HG03571 (cell line): ENCODE results near the gene ERC2.

Source experiments
- ATAC-seq: cut with Tn5 transposase; IDR thresholded peaks from one replicate; pipeline ENCODE4 v1.9.1; 2021; ENCODE audit not compliant: unreplicated experiment

The ERC2 gene

GRCh38 chr3:55774856-55775255 lies 693.4 kb downstream of the ERC2 start:
- ATAC-seq = no peak

GRCh38 chr3:55771503-55771902 lies 696.8 kb downstream of the ERC2 start:
- no peak for ATAC-seq

DNA sequence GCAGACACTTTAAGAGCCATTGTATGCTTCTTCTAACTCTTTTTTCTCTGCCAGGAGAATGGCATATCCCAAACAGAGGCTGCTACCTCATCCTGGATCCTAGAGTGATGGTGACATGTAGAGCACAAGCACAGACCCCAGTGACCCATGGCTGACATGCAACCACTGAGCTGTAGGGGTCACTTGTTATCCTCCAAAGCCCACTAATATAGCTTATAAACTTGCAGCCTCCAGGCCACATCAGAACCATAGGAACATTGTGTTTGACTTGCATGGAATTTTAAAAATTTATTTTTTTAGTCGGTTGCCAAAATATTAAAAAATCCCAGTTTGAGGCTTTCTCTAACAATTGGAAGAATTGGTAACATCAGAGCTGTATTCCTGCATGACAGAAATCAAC lies 698.2 kb downstream of the ERC2 start:
- ATAC-seq = no peak

- ATAC-seq = no peak
These were observed 701.5 kb downstream of the ERC2 start for GRCh38 chr3:55766753-55767152.

- no peak for ATAC-seq
These were observed 702.2 kb downstream of the ERC2 start for GRCh38 chr3:55765906-55766701.

DNA sequence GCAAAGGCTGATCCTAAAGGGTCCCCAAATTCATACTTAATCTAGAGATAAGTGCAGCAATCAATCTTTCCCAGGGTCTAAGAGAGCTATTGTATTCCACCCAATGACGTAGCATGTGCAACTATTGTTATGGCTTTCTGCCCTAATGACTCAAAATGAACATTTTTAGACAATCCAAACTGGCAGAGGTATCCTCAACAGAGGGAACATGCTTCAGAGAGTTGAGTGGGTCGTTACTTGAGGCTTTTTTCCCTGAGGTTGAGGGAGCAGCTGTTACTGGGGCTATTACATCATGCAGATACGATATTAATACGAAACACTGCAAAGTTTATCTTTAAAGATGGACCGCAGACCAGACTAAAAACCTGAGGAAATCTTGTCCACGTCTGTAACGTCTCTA lies 702.9 kb downstream of the ERC2 start:
- no peak for ATAC-seq

DNA sequence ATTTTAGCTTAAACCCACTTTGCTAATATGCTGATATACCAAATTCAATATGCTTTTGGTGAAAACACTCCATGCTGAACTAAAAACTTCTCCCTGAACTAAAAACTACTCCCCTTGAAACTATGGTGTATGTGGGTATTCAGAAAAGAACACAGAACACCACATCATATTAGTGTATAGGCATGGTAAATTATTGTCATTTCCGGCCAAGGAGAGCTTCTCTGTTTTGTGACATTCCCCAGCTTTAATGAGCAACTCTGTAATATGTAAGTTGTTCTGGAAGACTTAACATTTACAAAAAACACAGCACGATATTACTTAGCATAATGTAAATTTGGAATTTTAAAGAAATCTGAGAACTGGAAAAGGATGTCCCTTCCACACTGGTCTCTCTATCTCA lies 711.3 kb downstream of the ERC2 start:
- no peak for ATAC-seq

DNA sequence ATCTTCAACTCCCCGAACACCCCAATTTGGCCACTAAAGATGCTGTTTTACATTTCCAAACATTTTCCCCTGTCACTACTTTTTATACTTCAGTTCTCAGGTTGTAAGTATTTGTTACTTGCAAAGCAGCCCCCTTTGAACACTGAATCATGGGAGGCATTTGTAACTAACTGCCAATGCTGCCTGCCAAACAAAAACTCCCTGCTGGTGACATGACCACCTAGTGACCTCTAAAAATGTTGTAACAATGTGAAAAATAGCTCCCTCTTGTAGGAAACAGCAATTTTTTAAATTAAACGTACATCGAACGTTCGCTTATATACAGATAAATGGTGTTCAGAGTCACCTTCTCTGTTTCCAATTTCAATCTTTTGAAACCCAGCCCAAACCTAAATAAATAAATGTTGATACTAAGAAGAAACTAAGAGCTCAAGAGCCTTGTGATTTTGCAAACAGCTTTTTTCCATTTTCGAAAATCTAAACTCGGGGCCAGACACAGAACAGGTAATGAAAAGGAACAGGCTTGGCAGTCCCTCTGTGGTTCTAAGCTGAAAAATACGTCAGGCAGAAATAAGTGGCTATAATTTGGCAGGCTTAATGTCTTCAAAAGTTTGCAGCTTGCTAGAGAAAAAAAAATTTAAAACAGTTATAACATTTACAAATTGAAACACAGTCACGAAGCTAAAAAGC lies 712.6 kb downstream of the ERC2 start:
- ATAC-seq = no peak

- no peak for ATAC-seq
These were observed 715.4 kb downstream of the ERC2 start for GRCh38 chr3:55752911-55753310.

DNA sequence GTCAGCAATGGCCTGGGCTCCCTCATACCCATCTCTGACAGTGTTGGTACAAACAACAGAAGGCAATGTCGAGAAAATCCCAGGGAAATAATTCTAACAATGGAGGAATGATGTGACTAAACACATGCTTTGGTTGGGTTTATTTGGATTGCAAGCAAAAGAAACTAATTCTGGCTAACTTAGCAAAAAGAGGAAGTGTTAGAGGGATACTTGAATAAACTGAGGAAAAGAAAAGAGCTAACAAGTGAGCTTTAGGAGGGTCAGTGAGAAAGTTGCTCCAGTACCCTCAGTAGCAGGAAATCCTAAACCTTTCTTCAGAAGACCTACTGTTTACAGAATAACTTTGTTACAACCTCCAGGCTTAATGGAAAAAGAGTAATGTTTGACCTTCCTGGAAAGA lies 716.5 kb downstream of the ERC2 start:
- ATAC-seq = no peak

DNA sequence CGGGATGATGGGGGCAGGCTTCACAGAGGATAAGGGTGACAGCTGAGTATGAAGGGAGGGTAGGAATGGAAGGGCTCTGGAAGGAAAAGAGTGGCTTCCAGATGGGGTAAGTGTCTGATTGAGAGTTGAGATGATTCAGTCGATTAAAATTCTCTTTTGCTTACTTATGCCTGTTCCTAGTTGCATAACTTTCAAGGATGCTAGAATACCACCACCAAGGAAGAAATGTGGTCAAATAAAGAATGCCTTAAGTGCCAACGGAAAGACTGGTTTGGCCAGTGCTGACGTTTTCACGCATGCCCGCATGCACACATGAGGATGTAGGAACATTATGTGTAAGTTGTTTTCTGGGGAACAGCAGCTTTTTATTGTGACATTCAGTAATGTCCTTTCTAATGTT lies 717.7 kb downstream of the ERC2 start:
- ATAC-seq = no peak

- ATAC-seq = no peak
These were observed 719.2 kb downstream of the ERC2 start for GRCh38 chr3:55749036-55749435.

DNA sequence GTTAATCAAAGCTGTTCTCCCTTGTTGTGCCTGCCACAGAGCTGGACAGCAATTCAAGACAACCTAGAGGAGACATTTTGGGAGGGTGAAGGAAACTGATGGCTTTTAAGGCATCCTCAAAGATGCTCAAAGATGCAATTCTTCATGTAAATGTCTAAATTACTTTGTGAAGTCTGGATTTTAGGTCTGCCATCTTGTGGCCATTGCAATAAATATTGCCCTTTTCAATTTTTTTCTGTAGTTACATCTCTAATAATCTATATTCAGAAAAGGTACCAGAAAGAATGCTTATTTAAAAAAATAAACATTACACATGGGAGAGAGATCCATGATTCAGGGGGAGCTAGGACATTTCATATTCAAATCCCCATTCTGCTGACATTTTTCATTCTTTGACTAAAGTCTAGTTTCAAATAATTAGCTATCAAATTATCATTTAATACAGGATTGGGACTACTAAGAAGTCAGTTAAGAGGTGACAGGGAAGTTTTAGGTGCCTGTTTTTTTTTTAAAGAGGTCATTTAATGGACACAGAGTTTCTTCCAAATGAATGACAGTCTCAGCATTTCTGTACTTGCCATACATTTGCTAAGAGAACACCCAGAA lies 721.4 kb downstream of the ERC2 start:
- ATAC-seq = no peak

DNA sequence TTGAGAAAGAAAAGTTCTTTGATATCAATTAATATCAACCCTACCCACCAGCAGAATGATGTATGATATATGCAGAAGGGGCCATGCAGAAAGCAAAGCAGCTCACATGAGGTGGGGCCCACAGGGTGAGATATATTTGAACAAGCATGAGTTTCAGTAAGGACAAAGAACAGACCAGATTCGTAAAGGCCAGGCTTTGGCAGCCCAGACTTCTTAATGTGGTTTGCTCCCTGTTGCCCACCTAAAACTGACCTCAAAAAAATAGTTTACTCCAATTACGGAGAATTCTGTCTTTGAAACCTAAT lies 725.5 kb downstream of the ERC2 start:
- no peak for ATAC-seq

- no peak for ATAC-seq
These were observed 726.0 kb downstream of the ERC2 start for GRCh38 chr3:55742022-55742831.

GRCh38 chr3:55737186-55737585 lies 731.1 kb downstream of the ERC2 start:
- no peak for ATAC-seq

DNA sequence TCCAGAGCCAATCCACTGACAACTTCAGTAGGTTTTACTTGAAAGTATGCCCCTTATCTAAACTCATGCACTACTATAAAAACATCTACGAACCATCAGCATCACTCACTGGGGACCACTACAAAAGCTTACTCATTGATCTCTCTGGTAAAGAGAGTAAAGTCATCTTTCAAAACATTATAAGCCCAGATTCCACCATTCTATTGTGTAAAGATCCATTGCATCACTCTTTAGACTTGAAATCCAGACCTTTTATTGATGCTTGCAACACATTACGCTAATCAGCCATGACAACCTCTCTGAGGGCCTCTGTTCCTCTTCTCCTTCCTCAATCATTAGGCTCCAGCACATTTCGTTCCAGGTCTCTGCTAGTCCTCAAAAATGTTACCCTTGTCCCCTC lies 732.3 kb downstream of the ERC2 start:
- no peak for ATAC-seq

- no peak for ATAC-seq
These were observed 736.5 kb downstream of the ERC2 start for GRCh38 chr3:55731741-55732140.

DNA sequence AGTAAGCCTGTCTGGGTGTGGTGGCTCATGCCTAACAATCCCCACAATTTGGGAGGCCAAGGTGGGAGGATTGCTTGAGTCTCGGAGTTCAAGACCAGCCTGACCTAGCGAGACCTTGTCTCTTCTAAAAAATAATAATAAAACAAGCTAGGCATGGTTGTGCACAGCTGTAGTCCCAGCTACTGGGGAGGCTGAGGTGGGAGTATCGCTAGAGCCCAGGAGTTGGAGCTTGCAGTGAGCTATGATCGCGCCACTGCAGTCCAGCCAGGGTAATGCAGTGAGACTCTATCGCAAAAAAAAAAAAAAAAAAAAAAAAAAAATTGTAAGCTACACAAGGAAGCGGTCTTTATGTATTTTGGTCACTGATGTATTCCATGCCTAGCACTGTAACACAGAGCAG lies 738.7 kb downstream of the ERC2 start:
- ATAC-seq = no peak

DNA sequence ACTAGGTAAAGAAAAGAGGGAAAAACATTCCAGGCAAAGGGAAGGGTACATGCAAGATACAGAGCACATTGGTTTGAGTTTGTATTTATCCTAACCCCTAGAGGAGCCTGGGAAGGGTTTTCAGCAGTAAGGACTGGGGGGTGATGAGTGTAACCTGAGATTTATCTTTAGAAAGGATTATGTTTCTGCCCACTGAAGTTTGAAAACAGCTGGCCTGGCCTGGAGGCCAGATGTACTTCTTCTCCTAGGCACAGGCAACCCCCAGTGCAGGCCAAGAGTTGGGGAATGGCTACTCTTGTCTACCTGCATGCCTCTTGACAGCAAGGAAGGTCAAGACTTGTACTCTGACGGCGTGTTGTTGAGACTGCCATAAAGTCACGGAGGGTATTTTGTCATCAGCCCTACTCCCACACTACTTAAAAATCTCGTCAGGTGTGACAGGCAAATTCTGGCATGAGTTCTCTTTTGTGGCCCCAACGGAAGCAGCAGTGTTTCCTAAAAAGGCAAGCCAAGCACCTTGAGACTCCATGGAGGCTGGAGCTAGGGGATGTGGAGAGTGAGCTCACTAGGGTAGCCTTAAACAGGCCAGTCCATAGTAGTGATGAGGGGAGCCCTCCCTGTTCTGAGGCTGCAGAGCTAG lies 739.7 kb downstream of the ERC2 start:
- no peak for ATAC-seq

DNA sequence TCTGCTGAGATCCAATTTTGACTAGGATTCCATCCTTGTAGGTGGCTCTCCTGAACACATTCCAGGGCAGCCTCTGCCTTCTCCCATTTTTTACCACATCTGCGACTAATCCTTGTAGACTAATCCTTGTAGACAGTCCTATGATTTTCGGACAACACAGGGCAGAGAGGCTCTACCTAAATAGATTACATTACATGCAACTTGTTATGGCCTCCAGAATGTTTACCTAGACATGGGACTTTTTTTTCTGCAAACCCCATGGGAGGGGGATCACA lies 741.8 kb downstream of the ERC2 start:
- no peak for ATAC-seq
